ENCODE data around the gene SLC22A31.

SLC22A31 gene

GRCh38 chr16:89216315-89217137 is 16.2 kb upstream of the SLC22A31 start:
- peak; percentile 82 for DNase-seq

DNA sequence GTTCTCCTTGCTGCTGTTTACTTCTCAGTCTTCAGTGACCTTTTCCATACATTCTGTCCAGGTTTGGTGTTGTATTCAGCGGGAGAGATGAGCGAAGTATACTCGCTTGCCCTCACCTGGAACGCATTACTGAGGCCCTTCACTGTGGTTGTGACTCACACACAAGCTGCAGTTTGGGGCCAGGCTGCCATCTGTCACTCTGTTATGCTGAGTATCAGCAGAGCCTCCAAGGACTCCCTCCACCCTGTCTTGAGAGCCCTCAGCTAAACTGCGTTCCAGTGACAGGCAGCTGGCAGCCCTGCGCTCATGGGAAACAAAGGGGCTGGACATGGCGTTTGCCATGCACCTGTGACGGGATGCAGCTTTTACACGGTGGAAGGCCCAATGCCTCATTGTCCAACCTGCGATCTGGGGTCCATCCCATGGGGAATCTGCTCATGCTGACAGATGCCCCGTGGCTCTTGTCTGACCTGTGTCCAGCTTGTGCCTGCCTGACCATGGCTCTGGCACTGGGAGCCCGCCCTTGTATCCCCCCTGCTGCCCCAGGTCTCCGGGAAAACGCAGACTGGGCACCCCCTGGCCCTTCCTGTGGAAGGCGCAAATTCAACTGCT is 10.7 kb upstream of the SLC22A31 start:
- no peak for DNase-seq

DNA sequence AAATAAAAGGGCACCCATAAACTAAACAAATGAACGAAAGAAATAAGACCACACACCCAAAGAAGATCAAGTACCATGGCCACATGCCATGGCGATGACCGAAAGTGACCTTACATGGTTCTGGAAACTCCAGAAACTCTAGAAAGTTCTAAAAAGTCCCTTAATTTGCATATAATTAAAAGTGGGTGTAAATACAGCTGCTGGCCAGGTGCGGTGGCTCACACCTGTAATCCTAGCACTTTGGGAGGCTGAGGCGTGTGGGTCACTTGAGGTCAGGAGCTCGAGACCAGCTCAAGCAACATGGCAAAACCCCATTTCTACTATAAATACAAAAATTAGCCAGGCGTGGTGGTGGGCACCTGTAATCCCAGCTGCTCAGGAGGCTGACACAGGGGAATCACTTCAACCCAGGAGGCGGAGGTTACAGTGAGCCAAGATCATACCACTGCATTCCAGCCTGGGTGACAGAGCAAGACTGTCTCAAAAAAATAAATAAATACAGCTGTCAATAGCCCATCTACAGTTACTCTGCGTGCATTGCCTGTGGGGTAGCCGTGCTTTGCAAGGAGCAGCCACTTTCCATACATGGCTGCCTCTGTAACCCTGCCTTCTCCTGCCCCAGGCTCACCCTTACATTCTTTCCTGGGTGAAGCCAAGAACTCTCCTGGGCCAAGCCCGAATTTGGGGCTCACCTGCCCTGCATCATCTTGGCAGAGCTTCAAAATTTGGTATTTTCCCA is 10.0 kb upstream of the SLC22A31 start:
- no peak for DNase-seq

DNA sequence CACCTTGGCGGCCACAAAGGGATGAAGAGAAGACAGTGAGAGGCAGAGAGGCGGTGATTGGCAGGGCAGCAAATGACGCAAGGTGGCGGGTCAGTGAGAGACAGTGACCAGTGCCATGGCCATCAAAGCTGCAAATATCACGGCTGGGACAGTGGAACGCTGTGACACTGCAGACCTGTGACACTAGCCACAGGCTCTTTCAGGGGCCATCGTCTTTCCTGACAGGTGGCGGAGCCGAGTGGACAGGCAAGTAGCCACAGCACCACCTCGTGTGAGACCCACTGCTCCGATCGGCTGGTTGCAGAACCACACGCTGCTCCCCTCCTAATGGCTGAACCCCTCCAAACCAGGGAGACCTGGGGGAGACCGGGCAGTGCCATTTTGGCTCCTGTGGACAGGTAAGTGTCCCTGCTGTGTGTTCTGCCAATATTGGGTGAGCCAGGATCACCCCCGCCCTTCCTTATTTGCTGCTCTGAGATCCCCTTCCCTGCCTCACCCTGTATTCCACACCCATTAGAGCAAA is 9.2 kb upstream of the SLC22A31 start:
- no peak for DNase-seq

DNA sequence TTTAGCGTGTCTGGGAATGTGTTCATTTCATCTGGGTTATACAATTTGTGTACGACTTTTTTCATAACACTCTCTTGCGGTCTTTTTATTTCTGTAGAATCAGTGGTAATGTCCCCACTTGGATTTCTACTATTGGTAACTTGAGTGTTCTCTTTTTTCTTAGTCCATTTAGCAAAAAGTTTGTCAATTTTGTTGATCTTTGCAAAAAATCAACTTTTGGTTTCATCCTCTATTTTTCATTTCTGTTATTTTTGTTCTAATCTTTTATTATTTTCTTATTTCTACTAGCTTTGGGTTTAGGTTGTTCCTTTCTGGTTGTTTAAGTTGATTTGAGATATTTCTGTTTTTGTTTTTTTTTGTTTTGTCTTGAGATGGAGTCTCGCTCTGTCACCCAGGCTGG is 7.7 kb upstream of the SLC22A31 start:
- DNase-seq: no peak

- no peak for DNase-seq
Measured at GRCh38 chr16:89202422-89203215, 2.3 kb upstream of the SLC22A31 start.

- no peak for DNase-seq
Measured at GRCh38 chr16:89201439-89202377, 1.4 kb upstream of the SLC22A31 start.

GRCh38 chr16:89200850-89201411 is 594 bp upstream of the SLC22A31 start:
- no peak for DNase-seq

- DNase-seq: no peak
Measured at GRCh38 chr16:89199241-89200123, 855 bp downstream of the SLC22A31 start.

GRCh38 chr16:89198417-89199240 is 1.7 kb downstream of the SLC22A31 start:
- DNase-seq: no peak

DNA sequence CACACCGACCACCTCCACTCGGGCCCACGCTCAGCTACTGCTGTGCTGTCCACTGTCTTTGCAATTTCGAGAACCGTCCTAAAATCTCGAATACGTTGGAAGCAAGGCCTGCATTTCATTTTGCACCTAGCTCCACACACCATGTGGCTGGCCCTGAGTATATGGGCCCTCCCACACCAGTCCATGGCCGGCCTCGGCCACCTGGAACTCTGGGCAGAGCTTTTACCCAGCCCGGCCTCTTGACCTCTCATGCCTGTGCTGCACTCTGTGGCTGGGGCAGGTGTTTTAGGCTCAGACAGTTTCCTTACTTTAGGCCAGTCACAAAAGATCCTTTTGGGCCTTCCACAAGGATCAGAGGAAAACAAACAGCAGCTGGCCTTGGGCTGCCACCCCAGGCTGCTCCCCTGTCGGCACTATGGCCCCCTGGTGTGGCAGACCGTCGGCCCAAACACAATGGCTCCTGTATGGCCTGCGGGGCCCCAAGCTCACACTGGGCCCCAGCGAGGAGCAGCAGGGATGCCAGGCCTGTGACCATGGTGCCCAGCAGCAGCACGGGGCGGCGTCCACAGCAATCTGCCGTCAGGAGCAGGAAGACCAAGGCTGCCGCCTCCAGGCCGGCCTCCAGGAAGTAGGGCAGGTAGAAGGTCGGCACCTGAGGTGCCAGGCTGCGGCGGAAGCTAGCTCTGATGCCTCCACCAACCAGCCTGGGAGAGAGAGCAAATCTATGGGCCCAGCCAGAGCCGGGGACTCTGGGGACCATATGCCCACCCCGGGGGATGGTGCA is 2.5 kb downstream of the SLC22A31 start:
- DNase-seq: no peak

DNA sequence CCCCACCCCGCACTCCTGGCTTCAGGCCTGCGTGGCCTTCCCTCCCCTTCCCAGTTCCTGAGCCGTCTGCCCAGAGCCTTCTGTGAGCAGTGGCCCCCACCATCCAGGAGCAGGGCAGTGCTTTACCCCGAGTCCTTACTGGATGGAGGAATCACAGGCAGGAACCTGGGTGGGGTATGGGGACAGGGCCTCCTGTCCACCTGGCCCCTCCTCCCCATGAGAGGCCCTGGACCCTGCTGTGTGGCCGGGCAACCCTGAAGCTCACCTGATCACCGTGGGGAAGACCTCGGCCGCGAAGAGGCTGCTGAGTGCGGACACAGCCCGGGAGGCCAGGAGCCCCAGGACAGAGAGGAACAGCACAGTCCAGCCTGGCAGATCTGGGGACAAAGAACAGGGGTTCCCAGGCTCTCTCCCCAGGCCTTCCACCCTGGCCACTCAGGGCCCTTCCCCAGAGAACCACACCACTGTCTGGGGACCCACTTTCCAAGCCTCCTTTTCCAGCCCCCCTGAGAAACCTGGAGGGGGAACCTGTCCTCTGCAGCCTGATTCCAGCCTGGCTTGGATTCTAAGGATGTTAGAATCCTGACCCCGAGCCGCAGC is 3.2 kb downstream of the SLC22A31 start:
- no peak for DNase-seq

DNA sequence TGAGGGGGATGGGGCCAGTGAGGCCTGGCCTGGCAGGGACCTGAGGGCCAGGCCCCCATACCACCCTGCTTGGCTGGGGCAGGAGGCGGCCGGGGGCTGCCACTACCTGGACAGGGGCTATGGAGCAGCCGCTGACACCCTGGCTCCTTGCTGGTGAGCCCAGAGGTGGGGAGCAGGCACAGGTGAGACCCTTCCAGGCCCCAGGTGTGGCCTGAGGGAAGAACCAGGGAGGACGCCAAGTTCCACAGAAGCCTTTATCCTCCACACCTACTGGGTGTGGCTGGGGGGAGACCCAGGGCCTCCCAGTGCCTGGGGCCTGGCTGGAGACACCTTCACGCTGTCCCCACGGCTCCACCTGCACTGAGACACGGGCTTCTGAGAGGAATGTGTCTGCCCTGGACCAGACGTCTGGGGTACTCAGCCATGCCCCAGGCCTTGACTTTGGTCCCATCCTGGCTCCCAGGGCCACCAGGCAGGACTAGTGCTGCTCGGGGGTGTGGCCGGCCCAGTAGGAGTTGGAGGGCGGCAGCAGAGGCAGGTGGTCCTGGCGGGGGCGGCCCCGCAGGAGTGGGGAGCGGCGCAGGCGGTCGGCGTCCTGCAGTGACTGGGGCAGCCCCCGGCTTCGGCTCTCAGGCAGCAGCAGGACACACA is 4.7 kb downstream of the SLC22A31 start:
- DNase-seq: peak; percentile 43

GRCh38 chr16:89194340-89195311 is 5.7 kb downstream of the SLC22A31 start:
- DNase-seq: no peak

GRCh38 chr16:89193576-89194293 is 6.6 kb downstream of the SLC22A31 start:
- DNase-seq: peak; percentile 48
